ENCODE data around the gene FMO5. TPM values are rescaled to one million over a fixed set of nuclear protein-coding genes. Genes with fewer than 3 reads are reported as not detected.

The FMO5 gene
- total and polyA plus RNA-seq, 2 of the 13 experiments (the other 11 are each of a cell fraction or from before 2014, with no cell fraction given), result 48.2 to 149 TPM

DNA sequence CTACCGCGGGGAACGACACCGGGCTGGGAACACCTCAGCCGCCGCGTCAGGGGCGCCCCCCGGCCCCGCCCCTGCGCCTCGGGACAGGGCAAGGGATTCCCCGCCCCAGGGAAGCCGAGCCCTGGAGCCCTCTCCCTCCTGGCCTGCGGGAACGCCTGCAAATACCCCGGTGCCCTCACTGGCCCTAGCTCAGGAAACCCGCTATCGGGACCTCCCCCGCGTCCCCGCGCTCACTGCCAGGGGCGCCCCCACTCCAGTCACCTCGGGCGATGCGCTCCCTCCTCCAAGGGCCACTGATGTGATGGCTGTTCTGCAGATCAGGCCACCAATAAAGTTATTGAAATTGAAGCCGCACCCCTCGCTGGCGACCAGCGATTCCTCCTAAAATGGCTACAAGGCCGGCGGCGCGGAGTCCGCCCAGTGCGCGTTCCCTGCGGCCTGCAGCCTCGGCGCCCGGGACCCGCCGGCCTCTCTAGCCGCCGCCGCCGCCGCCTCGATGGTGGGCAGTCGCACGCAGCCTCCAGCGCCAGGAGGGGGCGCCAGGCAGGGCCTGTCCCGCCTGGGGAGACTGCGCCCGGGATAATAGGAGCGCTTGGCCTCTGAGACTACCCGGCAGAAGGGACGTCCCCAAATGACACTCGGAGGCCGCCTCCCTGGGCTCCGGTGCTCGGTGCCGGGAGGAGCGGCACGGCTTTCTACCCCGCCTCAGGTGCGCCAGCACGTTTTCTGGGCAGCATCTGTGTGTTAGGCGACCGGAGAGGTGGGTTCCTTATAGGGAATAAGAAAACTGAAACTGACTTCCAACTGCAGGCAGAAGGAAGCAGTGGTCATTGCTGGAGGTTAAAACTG lies 52.7 kb downstream of the FMO5 start, which contains the start of gene PRKAB2 (continued):
- TF ChIP-seq, protein P1, sequence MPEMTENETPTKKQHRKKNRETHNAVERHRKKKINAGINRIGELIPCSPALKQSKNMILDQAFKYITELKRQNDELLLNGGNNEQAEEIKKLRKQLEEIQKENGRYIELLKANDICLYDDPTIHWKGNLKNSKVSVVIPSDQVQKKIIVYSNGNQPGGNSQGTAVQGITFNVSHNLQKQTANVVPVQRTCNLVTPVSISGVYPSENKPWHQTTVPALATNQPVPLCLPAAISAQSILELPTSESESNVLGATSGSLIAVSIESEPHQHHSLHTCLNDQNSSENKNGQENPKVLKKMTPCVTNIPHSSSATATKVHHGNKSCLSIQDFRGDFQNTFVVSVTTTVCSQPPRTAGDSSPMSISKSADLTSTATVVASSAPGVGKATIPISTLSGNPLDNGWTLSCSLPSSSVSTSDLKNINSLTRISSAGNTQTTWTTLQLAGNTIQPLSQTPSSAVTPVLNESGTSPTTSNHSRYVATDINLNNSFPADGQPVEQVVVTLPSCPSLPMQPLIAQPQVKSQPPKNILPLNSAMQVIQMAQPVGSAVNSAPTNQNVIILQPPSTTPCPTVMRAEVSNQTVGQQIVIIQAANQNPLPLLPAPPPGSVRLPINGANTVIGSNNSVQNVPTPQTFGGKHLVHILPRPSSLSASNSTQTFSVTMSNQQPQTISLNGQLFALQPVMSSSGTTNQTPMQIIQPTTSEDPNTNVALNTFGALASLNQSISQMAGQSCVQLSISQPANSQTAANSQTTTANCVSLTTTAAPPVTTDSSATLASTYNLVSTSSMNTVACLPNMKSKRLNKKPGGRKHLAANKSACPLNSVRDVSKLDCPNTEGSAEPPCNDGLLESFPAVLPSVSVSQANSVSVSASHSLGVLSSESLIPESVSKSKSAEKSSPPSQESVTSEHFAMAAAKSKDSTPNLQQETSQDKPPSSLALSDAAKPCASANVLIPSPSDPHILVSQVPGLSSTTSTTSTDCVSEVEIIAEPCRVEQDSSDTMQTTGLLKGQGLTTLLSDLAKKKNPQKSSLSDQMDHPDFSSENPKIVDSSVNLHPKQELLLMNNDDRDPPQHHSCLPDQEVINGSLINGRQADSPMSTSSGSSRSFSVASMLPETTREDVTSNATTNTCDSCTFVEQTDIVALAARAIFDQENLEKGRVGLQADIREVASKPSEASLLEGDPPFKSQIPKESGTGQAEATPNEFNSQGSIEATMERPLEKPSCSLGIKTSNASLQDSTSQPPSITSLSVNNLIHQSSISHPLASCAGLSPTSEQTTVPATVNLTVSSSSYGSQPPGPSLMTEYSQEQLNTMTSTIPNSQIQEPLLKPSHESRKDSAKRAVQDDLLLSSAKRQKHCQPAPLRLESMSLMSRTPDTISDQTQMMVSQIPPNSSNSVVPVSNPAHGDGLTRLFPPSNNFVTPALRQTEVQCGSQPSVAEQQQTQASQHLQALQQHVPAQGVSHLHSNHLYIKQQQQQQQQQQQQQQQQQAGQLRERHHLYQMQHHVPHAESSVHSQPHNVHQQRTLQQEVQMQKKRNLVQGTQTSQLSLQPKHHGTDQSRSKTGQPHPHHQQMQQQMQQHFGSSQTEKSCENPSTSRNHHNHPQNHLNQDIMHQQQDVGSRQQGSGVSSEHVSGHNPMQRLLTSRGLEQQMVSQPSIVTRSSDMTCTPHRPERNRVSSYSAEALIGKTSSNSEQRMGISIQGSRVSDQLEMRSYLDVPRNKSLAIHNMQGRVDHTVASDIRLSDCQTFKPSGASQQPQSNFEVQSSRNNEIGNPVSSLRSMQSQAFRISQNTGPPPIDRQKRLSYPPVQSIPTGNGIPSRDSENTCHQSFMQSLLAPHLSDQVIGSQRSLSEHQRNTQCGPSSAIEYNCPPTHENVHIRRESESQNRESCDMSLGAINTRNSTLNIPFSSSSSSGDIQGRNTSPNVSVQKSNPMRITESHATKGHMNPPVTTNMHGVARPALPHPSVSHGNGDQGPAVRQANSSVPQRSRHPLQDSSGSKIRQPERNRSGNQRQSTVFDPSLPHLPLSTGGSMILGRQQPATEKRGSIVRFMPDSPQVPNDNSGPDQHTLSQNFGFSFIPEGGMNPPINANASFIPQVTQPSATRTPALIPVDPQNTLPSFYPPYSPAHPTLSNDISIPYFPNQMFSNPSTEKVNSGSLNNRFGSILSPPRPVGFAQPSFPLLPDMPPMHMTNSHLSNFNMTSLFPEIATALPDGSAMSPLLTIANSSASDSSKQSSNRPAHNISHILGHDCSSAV (CRISPR knock-in tag; IDR thresholded peaks at IDR 0.05; ENCODE audit: borderline replicate concordance), result no peak
- TF ChIP-seq JARID2 (CRISPR knock-in tag; IDR thresholded peaks at IDR 0.05; ENCODE audit: insufficient replicate concordance) (no peak), ZNF720 (CRISPR knock-in tag; IDR thresholded peaks at IDR 0.05) (no peak), ZNF672 (CRISPR knock-in tag; IDR thresholded peaks at IDR 0.05) (no peak), TGIF2 (CRISPR knock-in tag; IDR thresholded peaks at IDR 0.05) (no peak), SP140L (CRISPR knock-in tag; IDR thresholded peaks at IDR 0.05; ENCODE audit: borderline replicate concordance) (no peak; the same call in 1 of the 2 replicates), REL (CRISPR knock-in tag; conservative IDR thresholded peaks at IDR 0.05) (peak; percentile 63; the same call in 1 of the 2 replicates)
- TF ChIP-seq, protein P2, sequence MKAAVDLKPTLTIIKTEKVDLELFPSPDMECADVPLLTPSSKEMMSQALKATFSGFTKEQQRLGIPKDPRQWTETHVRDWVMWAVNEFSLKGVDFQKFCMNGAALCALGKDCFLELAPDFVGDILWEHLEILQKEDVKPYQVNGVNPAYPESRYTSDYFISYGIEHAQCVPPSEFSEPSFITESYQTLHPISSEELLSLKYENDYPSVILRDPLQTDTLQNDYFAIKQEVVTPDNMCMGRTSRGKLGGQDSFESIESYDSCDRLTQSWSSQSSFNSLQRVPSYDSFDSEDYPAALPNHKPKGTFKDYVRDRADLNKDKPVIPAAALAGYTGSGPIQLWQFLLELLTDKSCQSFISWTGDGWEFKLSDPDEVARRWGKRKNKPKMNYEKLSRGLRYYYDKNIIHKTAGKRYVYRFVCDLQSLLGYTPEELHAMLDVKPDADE (CRISPR knock-in tag; IDR thresholded peaks at IDR 0.05), result no peak

Measured in HepG2 (cell line).